Left forelimb (tissue), 1 donor: ENCODE results near the gene COPE.

Source experiments
- DNase-seq: peaks from one replicate; pipeline ENCODE4 v3.0.0-alpha.2; 2018; ENCODE audit warnings: low spot score

COPE gene

DNA sequence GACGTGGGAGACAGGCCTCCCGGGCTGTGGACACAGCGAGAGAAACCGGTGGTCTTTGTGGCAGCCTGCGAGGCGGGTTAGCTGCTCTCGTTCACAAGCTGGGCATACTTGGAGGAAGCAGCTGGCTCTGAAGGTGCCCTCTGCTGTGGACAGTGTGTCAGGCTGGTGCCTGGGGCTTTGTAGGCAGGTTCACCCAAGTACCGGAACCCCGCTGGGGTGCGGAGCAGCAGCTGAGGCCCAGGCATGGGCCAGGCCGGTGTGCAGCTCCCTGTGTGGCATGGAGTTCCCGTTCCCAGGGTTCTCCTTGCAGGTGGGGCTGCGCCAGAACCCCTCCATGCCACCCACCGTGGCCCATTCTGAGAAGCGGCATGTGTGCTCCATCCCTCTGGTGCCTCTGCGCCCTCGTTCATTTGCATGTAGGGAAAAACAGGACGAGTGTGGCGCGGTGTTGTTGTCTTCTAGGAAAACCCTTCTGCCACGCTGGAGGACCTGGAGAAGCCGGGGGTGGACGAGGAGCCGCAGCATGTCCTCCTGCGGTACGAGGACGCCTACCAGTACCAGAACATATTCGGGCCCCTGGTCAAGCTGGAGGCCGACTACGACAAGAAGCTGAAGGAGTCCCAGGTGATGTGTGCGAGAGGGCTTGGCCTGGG, 67.4 kb downstream of the COPE start:
- DNase-seq = no peak

- DNase-seq = no peak
Measured at GRCh38 chr19:18850471-18851375, 68.5 kb downstream of the COPE start.

GRCh38 chr19:18849838-18850400, 69.3 kb downstream of the COPE start:
- DNase-seq = no peak
